Stimulated activated CD4-positive, alpha-beta T cell treated with anti-CD3 and anti-CD28 coated beads, Interleukin-12 subunit alpha, Interleukin-12 subunit beta, amount 100 ng/mL, for 24 hours (primary cell): Measurements from ENCODE around the gene KRT17.
A peak's percentile ranks its signal among the peaks of the same experiment; 100 is the strongest.

ENCODE experiments used
- DNase-seq, 2 experiments: peaks; one replicate each; pipeline ENCODE4 v3.0.0-alpha.2; 2020; ENCODE audit warnings: low read depth in 2 of 2

The KRT17 gene

GRCh38 chr17:41624208-41625101, at the start of gene KRT17:
Gene KRT17 (minus strand): TSS chr17:41624575. CDS start chr17:41624509, 66 bp downstream.
- no peak for DNase-seq

- DNase-seq, result no peak
These were observed 47.8 kb upstream of the KRT17 start for GRCh38 chr17:41672153-41672552.

- DNase-seq, result no peak
These were observed 43.1 kb upstream of the KRT17 start for GRCh38 chr17:41667280-41668041.

GRCh38 chr17:41666708-41667279, 42.4 kb upstream of the KRT17 start:
- peak; percentile 75 to 92 for DNase-seq

- DNase-seq, result peak; percentile 54 to 66
These were observed 41.9 kb upstream of the KRT17 start for GRCh38 chr17:41666237-41666641.

GRCh38 chr17:41665566-41666236, 41.3 kb upstream of the KRT17 start:
- DNase-seq, result peak; percentile 82 to 86

GRCh38 chr17:41664587-41665565, 40.5 kb upstream of the KRT17 start:
- DNase-seq, result no peak

GRCh38 chr17:41664172-41664457, 39.7 kb upstream of the KRT17 start:
- no peak for DNase-seq

GRCh38 chr17:41663451-41664171, 39.2 kb upstream of the KRT17 start:
- DNase-seq, result no peak

- no peak for DNase-seq
These were observed 35.9 kb upstream of the KRT17 start for GRCh38 chr17:41660221-41660711.

GRCh38 chr17:41659427-41660212, 35.2 kb upstream of the KRT17 start:
- no peak for DNase-seq

- DNase-seq, result no peak
These were observed 34.5 kb upstream of the KRT17 start for GRCh38 chr17:41658846-41659245.

GRCh38 chr17:41657936-41658335, 33.6 kb upstream of the KRT17 start:
- no peak for DNase-seq

- no peak for DNase-seq
These were observed 32.9 kb upstream of the KRT17 start for GRCh38 chr17:41657176-41657754.

GRCh38 chr17:41656249-41657023, 32.1 kb upstream of the KRT17 start:
- DNase-seq, result no peak

GRCh38 chr17:41655611-41656111, 31.3 kb upstream of the KRT17 start:
- no peak for DNase-seq

GRCh38 chr17:41654678-41655607, 30.6 kb upstream of the KRT17 start:
- DNase-seq, result no peak
